Kidney (tissue), 14 donors: ENCODE results near the gene CTNND2. TPM values are rescaled to one million over a fixed set of nuclear protein-coding genes. Genes with fewer than 3 reads are reported as not detected.

ENCODE experiments used
- DNase-seq, 5 donors: peaks; one replicate each; pipeline ENCODE4 v3.0.0-alpha.2; 2013 to 2020
- FAIRE-seq: peaks from 2 replicates; lab custom pipeline; 2012; peaks lifted over from hg19 to GRCh38; lab: Jason Lieb, UNC
- H3K27ac ChIP-seq, 2 donors: one replicate each; pipeline ENCODE4 v1.7.0; 2013; ENCODE audit warnings: low read depth in 2 of 2, low read length in 2 of 2, inconsistent platforms in 1 of 2
- H3K27me3 ChIP-seq: one replicate; pipeline ENCODE4 v1.7.1; 2013; ENCODE audit warnings: low read length, inconsistent platforms; ENCODE audit not compliant: control insufficient read depth, insufficient read depth
- H3K36me3 ChIP-seq, 3 donors: one replicate each; pipeline versions ENCODE4 v1.7.0 to v1.7.1; 2013; ENCODE audit warnings: low read length in 3 of 3, control low read depth in 1 of 3, inconsistent platforms in 1 of 3; ENCODE audit not compliant: insufficient read depth in 3 of 3, control insufficient read depth in 2 of 3
- H3K4me1 ChIP-seq, 3 donors: one replicate each; pipeline versions ENCODE4 v1.7.0 to v1.7.1; 2013; ENCODE audit warnings: low read length in 3 of 3, inconsistent platforms in 1 of 3, low read depth in 1 of 3; ENCODE audit not compliant: control insufficient read depth in 2 of 3, insufficient read depth in 2 of 3
- H3K4me3 ChIP-seq, 3 donors: one replicate each; pipeline versions ENCODE4 v1.7.0 to v1.8.1; 2013; ENCODE audit warnings: low read length in 3 of 3, control low read depth in 1 of 3, inconsistent platforms in 1 of 3
- H3K9ac ChIP-seq, 3 donors: one replicate each; pipeline versions ENCODE4 v1.7.0 to v1.7.1; 2013; ENCODE audit warnings: low read length in 3 of 3, control low read depth in 1 of 3, inconsistent platforms in 1 of 3
- H3K9me3 ChIP-seq, 3 donors: one replicate each; pipeline versions ENCODE4 v1.7.0 to v1.7.1; 2013; ENCODE audit warnings: low read length in 3 of 3, control low read depth in 1 of 3, inconsistent platforms in 1 of 3; ENCODE audit not compliant: control insufficient read depth in 2 of 3, insufficient read depth in 1 of 3
- intact Hi-C: fragments of 100-400 bp; cut with DNase I; formaldehyde crosslinking; loops from one replicate; pipeline ENCODE4 v1.11.1; 2022
- polyA plus RNA-seq: library from polyadenylated mRNA; stranded (reverse); fragments of 350-450 nt; fragmentation: Illumina TruSeq; extraction: RNeasy Lipid Tissue Mini Kit (QIAGEN cat#74804); gene quantifications from one replicate; pipeline ENCODE4 v1.2.3, GENCODE V29; 2014; ENCODE audit warnings: low read depth, low replicate concordance; ENCODE audit not compliant: insufficient read depth
- total RNA-seq: library from RNA; stranded (reverse); fragmentation: NEBNext Ultra II Directional; extraction: Animal tissue kit (Norgen Biotek cat#: 25700); gene quantifications from one replicate; pipeline ENCODE4 v1.2.1, GENCODE V29; 2021
- TF ChIP-seq, protein P1 (sequence below): IDR thresholded peaks from 3 replicates; pipeline ENCODE4 v1.5.1; 2012; ENCODE audit warnings: mild to moderate bottlenecking, moderate library complexity, borderline replicate concordance; ENCODE audit not compliant: insufficient read depth; ENCODE audit errors: extremely low read depth
- donor health status: control.
- donor health status: control.
- donor health status: control.
- donor health status: control.
- donor health status: control.
- donor health status: DM: yes; HTN: yes; CAD: no.
- donor health status: Normal renal cell carcinoma (clear cell type).

Gene CTNND2
- total and polyA plus RNA-seq, 2 donors from 2014 or later, result 0.15 to 0.79 TPM

DNA sequence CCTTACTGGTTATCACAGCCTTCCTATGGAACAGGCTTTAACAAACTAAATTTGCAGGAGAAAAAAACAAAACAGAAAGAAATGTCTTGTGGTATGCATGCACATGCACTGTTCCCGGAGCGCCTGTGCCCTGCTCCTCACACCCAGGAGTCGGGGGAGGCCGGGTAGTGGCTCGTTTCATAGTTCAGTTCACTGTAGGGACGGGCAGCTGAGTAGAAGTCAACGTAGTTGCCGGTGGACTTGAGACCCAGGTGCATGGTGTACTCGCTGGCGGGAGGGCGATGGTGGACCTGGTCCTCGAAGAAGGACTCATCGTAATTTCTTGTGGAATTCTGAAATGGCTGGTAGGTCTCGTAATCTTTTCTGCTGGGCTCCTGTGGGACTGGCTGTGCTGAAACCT lies 930.9 kb downstream of the CTNND2 start:
- DNase-seq (no peak), FAIRE-seq (no peak)
- Histone ChIP-seq H3K9ac (no peak overlapping the region), H3K9me3 (no peaks in the 10 kb centered on the region), H3K27me3 (no peaks in the 10 kb centered on the region), H3K36me3 (no peaks in the 10 kb centered on the region), H3K4me3 (no peak overlapping the region), H3K27ac (no peak overlapping the region), H3K4me1 (no peaks in the 10 kb centered on the region)
- TF ChIP-seq, protein P1, sequence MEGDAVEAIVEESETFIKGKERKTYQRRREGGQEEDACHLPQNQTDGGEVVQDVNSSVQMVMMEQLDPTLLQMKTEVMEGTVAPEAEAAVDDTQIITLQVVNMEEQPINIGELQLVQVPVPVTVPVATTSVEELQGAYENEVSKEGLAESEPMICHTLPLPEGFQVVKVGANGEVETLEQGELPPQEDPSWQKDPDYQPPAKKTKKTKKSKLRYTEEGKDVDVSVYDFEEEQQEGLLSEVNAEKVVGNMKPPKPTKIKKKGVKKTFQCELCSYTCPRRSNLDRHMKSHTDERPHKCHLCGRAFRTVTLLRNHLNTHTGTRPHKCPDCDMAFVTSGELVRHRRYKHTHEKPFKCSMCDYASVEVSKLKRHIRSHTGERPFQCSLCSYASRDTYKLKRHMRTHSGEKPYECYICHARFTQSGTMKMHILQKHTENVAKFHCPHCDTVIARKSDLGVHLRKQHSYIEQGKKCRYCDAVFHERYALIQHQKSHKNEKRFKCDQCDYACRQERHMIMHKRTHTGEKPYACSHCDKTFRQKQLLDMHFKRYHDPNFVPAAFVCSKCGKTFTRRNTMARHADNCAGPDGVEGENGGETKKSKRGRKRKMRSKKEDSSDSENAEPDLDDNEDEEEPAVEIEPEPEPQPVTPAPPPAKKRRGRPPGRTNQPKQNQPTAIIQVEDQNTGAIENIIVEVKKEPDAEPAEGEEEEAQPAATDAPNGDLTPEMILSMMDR, result no peak
- intact Hi-C loops, result no loop called here

DNA sequence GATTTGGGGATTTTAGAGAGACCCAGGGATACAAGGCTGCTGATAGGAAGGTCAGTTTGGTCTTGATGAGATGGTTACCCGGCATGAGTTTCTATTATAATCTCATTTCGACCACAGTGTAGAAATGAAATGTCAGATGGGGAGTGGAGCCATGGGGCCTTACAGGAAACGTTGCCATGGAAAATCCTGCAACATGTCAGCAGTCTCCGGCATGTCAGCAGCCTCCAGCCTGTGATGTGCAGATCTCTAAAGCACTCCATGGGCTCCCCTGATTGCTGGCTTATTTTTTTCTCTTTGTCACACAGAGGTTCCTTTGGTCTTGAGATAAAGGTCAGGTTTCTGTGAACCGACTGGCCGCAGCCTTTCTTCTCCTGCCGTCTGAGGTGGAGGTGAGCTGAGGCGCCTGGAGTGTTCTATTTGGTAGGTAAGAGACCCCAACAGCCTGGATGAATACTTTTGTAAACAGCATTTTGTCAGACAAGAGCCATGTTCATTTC lies 934.5 kb downstream of the CTNND2 start:
- intact Hi-C loops, result no loop called here
- TF ChIP-seq, protein P1, result no peak

GRCh38 chr5:10964806-10965205 lies 939.4 kb downstream of the CTNND2 start:
- intact Hi-C loops, result no loop called here
- TF ChIP-seq, protein P1, result no peak
- Histone ChIP-seq H3K36me3 (no peaks in the 10 kb centered on the region), H3K27ac (no peak overlapping the region), H3K4me3 (no peak overlapping the region), H3K9ac (no peak overlapping the region), H3K27me3 (no peaks in the 10 kb centered on the region), H3K9me3 (no peaks in the 10 kb centered on the region), H3K4me1 (no peaks in the 10 kb centered on the region)
- FAIRE-seq, result no peak
- no peak for DNase-seq

More for the DNA sequence above, 934.5 kb downstream of the CTNND2 start:
- Histone ChIP-seq H3K9me3 (no peaks in the 10 kb centered on the region), H3K4me3 (no peak overlapping the region), H3K27me3 (no peaks in the 10 kb centered on the region), H3K4me1 (no peaks in the 10 kb centered on the region), H3K9ac (no peak overlapping the region), H3K27ac (no peak overlapping the region), H3K36me3 (no peaks in the 10 kb centered on the region)
- FAIRE-seq (no peak), DNase-seq (no peak)

- DNase-seq, result no peak
- Histone ChIP-seq H3K9me3 (peaks cover 0 to 6% (median 2%) of the 10 kb centered on the region in 3 donors), H3K27me3 (no peaks in the 10 kb centered on the region), H3K36me3 (no peaks in the 10 kb centered on the region), H3K9ac (no peak overlapping the region), H3K27ac (no peak overlapping the region), H3K4me1 (no peaks in the 10 kb centered on the region), H3K4me3 (no peak overlapping the region)
- intact Hi-C loops, result no loop called here
- TF ChIP-seq, protein P1, result no peak
- FAIRE-seq, result peak; percentile 29
These were observed 945.5 kb downstream of the CTNND2 start for GRCh38 chr5:10958728-10959127.
